ENCODE results near the gene CAPS2. TPM values are rescaled to one million over a fixed set of nuclear protein-coding genes. Genes with fewer than 3 reads are reported as not detected.

Gene CAPS2
- total RNA-seq (1.7 and 2.9 TPM in 2 replicates), polyA plus RNA-seq (0.61 and 0.64 TPM in 2 replicates), polyA minus RNA-seq (5.7 and 8.7 TPM in 2 replicates), Bru-seq, nascent RNA (percentile 24 among the genes with signal in this experiment), BruChase-seq, experiment 1, labeled RNA remaining after a 6-hour chase (percentile 25 among the genes with signal in this experiment), BruChase-seq, experiment 2, labeled RNA remaining after a 2-hour chase (percentile 32 among the genes with signal in this experiment)
- 0.80 TPM in 2 replicates for polyA plus RNA-seq (2011; cell fraction: cytosol; rRNA removed)
- 5.0 and 6.5 TPM in 2 replicates for polyA plus RNA-seq (2011; cell fraction: nucleus; rRNA removed)
- polyA plus RNA-seq (2012), result 0.91 and 1.5 TPM in 2 replicates
- not detected for polyA minus RNA-seq (2011; cell fraction: cytosol; rRNA and poly(A)+ RNA removed)
- 11.3 and 16.8 TPM in 2 replicates for polyA minus RNA-seq (2011; cell fraction: nucleus; rRNA and poly(A)+ RNA removed)
- long read RNA-seq, partial matches to known transcripts, result 0 of 2 reads
- long read RNA-seq, other reads (novel, unspliced or antisense), result 2 of 2 reads

GRCh38 chr12:75329918-75330826 is at the start of gene CAPS2:
Gene CAPS2, minus strand, starts transcription at chr12:75330324. Its CDS starts 3,826 bp downstream, at chr12:75326498.
- no peaks in the 10 kb centered on the region for H3K9me3 ChIP-seq (replicated peaks; ENCODE audit: control insufficient read depth, insufficient read depth, low read length)
- peaks cover 2 to 5% of the 10 kb centered on the region in 2 experiments for H3K27me3 ChIP-seq (ENCODE audit: control insufficient read depth in 2 of 2, insufficient read depth in 2 of 2, low read length in 2 of 2)
- ChIA-PET CTCF (interaction anchor here (0.9 to 1.1 kb wide), 3 partner anchors 61 to 1126 kb away, joined by 3 to 4 read pairs (median 3); partner anchors contain the start of gene GLIPR1L2), POLR2A (no interaction called here)
- H3K79me2 ChIP-seq (ENCODE audit: control insufficient read depth, insufficient read depth, low read length), result no peaks in the 10 kb centered on the region
- H3K9ac ChIP-seq (replicated peaks; ENCODE audit: extremely low read depth, insufficient read depth, low read length), result no peak within 1 kb of the TSS
- DNase-seq (ENCODE audit: low read depth, low spot score), result peak; percentile 89
- dilution Hi-C loops (cut with MboI; ENCODE audit: extremely low pct_ligation_motif_present, low sequenced_read_pairs), result no loop called here
- BruUV-seq (replicated peaks), result no TSS peak
- intact Hi-C loops (cut with micrococcal nuclease), result loop anchor here (2.0 to 5.0 kb wide), 4 partner anchors 61 to 1127 kb away; partner anchors contain the start of genes BBS10 and GLIPR1L2
- H3K4me3 ChIP-seq (replicated peaks in 1 of 3; ENCODE audit: insufficient read depth in 1 of 3, low read depth in 1 of 3, low read length in 3 of 3), result peak within 1 kb of the TSS; percentile 1 to 85 (median 49)
- TF ChIP-seq MAX (IDR thresholded peaks at IDR 0.05; ENCODE audit: insufficient read depth, insufficient read length), result no peak
- no peak for TF ChIP-seq FOS (IDR thresholded peaks at IDR 0.05; ENCODE audit: borderline replicate concordance, insufficient read depth, low read length)
- no peak for TF ChIP-seq EZH2 (IDR thresholded peaks at IDR 0.05; ENCODE audit: borderline replicate concordance, low read depth, low read length, severe bottlenecking)
- TF ChIP-seq CTCF (IDR thresholded peaks at IDR 0.05; ENCODE audit: extremely low read depth in 1 of 2, insufficient read depth in 1 of 2, low read depth in 1 of 2, low read length in 2 of 2), result no peak
- no peak for TF ChIP-seq MYC (IDR thresholded peaks at IDR 0.05; ENCODE audit: low read depth, low read length)
- TF ChIP-seq POLR2A (IDR thresholded peaks at IDR 0.05; ENCODE audit: low read depth, low read length), result no peak
- no peak for TF ChIP-seq GATA2 (IDR thresholded peaks at IDR 0.05; ENCODE audit: insufficient read depth, insufficient read length, low read depth, low read length)
- TF ChIP-seq JUN (IDR thresholded peaks at IDR 0.05; ENCODE audit: borderline replicate concordance, insufficient read depth, insufficient read length, low read depth), result no peak
- no peak for TF ChIP-seq POLR2AphosphoS5 (IDR thresholded peaks at IDR 0.05; ENCODE audit: insufficient read depth, low read depth, low read length)
- H3K9me1 ChIP-seq (replicated peaks; ENCODE audit: control insufficient read depth, extremely low read depth, insufficient read depth, low read length), result no peaks in the 10 kb centered on the region
- no peaks in the 10 kb centered on the region for H4K20me1 ChIP-seq (replicated peaks; ENCODE audit: control insufficient read depth, extremely low read depth, insufficient read depth, low read length)
- peak within 1 kb of the TSS; percentile 65 for H2AFZ ChIP-seq (ENCODE audit: low read depth, low read length)
- no peak within 1 kb of the TSS for H3K27ac ChIP-seq (ENCODE audit: insufficient read depth, low read depth, low read length)
- H3K4me2 ChIP-seq (ENCODE audit: insufficient read depth, low read length), result peak within 1 kb of the TSS; percentile 68
- H3K36me3 ChIP-seq (ENCODE audit: control insufficient read depth in 2 of 2, extremely low read depth in 1 of 2, insufficient read depth in 2 of 2, low read length in 2 of 2), result no peaks in the 10 kb centered on the region
- H3K4me1 ChIP-seq (ENCODE audit: control insufficient read depth, extremely low read depth, insufficient read depth, low read length), result peaks cover 10% of the 10 kb centered on the region
- peak; percentile 50 for FAIRE-seq
